Measurements from ENCODE around the gene RAB10. TPM values are rescaled to one million over a fixed set of nuclear protein-coding genes. Genes with fewer than 3 reads are reported as not detected.
A peak's percentile ranks its signal among the peaks of the same experiment; 100 is the strongest.
"Not testable (repeated sequence)": the region's sequence is repeated elsewhere in the genome, so short reads cannot be mapped to it uniquely, and the experiment has no call there.

RAB10 gene
- total RNA-seq, 1 donor from 2014 or later: 135 TPM

GRCh38 chr2:25993049-25993448, 40.8 kb upstream of the RAB10 start:
- no peaks in the 10 kb centered on the region for H3K9me3 ChIP-seq
- intact Hi-C loops (cut with DNase I): no loop called here
- no peak overlapping the region for H3K27ac ChIP-seq
- TF ChIP-seq CTCF (IDR thresholded peaks at IDR 0.05): no peak
- no peak for TF ChIP-seq POLR2A (IDR thresholded peaks at IDR 0.05)
- no peak for TF ChIP-seq POLR2AphosphoS5 (IDR thresholded peaks at IDR 0.05; ENCODE audit: insufficient read depth in 1 of 2, low read depth in 1 of 2)
- DNase-seq (ENCODE audit: extremely low spot score in 2 of 2): no peak
- peaks cover 7% of the 10 kb centered on the region for H3K4me1 ChIP-seq
- no peaks in the 10 kb centered on the region for H3K36me3 ChIP-seq
- H3K27me3 ChIP-seq: no peaks in the 10 kb centered on the region
- H3K4me3 ChIP-seq: no peak overlapping the region

GRCh38 chr2:25994509-25994908, 39.4 kb upstream of the RAB10 start:
- TF ChIP-seq POLR2A (IDR thresholded peaks at IDR 0.05) (no peak), POLR2AphosphoS5 (IDR thresholded peaks at IDR 0.05; ENCODE audit: insufficient read depth in 1 of 2, low read depth in 1 of 2) (no peak), CTCF (IDR thresholded peaks at IDR 0.05) (no peak)
- intact Hi-C loops (cut with DNase I): no loop called here
- Histone ChIP-seq H3K4me3 (no peak overlapping the region), H3K27me3 (no peaks in the 10 kb centered on the region), H3K27ac (no peak overlapping the region), H3K4me1 (peaks cover 7% of the 10 kb centered on the region), H3K36me3 (no peaks in the 10 kb centered on the region), H3K9me3 (no peaks in the 10 kb centered on the region)
- no peak for DNase-seq (ENCODE audit: extremely low spot score in 2 of 2)

- no peaks in the 10 kb centered on the region for H3K36me3 ChIP-seq
- no peak overlapping the region for H3K4me3 ChIP-seq
- TF ChIP-seq POLR2AphosphoS5 (IDR thresholded peaks at IDR 0.05; ENCODE audit: insufficient read depth in 1 of 2, low read depth in 1 of 2) (no peak), CTCF (IDR thresholded peaks at IDR 0.05) (no peak), POLR2A (IDR thresholded peaks at IDR 0.05) (no peak)
- H3K27ac ChIP-seq: no peak overlapping the region
- H3K9me3 ChIP-seq: no peaks in the 10 kb centered on the region
- no peak for DNase-seq (ENCODE audit: extremely low spot score in 2 of 2)
- no peaks in the 10 kb centered on the region for H3K27me3 ChIP-seq
- H3K4me1 ChIP-seq: peaks cover 25% of the 10 kb centered on the region
- intact Hi-C loops (cut with DNase I): no loop called here
Observed at GRCh38 chr2:25996844-25997243, 37.0 kb upstream of the RAB10 start.

GRCh38 chr2:25998816-25999383, 35.0 kb upstream of the RAB10 start:
- H3K4me3 ChIP-seq; H3K36me3 ChIP-seq; H3K9me3 ChIP-seq; intact Hi-C loops (cut with DNase I); DNase-seq (ENCODE audit: extremely low spot score in 2 of 2); H3K27ac ChIP-seq; H3K27me3 ChIP-seq: not testable (repeated sequence)
- H3K4me1 ChIP-seq: peaks cover 30% of the 10 kb centered on the region

- H3K27ac ChIP-seq; DNase-seq (ENCODE audit: extremely low spot score in 2 of 2); H3K27me3 ChIP-seq; intact Hi-C loops (cut with DNase I); H3K9me3 ChIP-seq; H3K36me3 ChIP-seq; H3K4me3 ChIP-seq: not testable (repeated sequence)
- H3K4me1 ChIP-seq: peaks cover 30% of the 10 kb centered on the region
Observed at GRCh38 chr2:25999406-25999805, 34.5 kb upstream of the RAB10 start.

- Histone ChIP-seq H3K4me3 (no peak overlapping the region), H3K4me1 (peaks cover 30% of the 10 kb centered on the region), H3K27ac (peak overlapping the region; percentile 49), H3K9me3 (no peaks in the 10 kb centered on the region), H3K27me3 (no peaks in the 10 kb centered on the region), H3K36me3 (no peaks in the 10 kb centered on the region)
- intact Hi-C loops (cut with DNase I): no loop called here
- TF ChIP-seq POLR2A (IDR thresholded peaks at IDR 0.05) (no peak), CTCF (IDR thresholded peaks at IDR 0.05) (no peak), POLR2AphosphoS5 (IDR thresholded peaks at IDR 0.05; ENCODE audit: insufficient read depth in 1 of 2, low read depth in 1 of 2) (no peak)
- DNase-seq (ENCODE audit: extremely low spot score in 2 of 2): no peak
Observed at GRCh38 chr2:26000561-26001082, 33.3 kb upstream of the RAB10 start.
